B cell (primary cell): ENCODE data around the gene ABCD1. TPM values are rescaled to one million over a fixed set of nuclear protein-coding genes. Genes with fewer than 3 reads are reported as not detected.

ENCODE experiments used
- ATAC-seq: fragments of 200-7000 bp; cut with Tn5 transposase; one replicate; pipeline ENCODE4 v1.10.0; 2021; ENCODE audit warnings: low read depth, mild to moderate bottlenecking, moderate number of reproducible peaks, moderate library complexity
- CTCF ChIA-PET: fragments of 350-600 bp; sonication (Branson Sonifier 250); formaldehyde crosslinking; loops from one replicate; lab custom pipeline; 2021; ENCODE audit warnings: antibody characterized with exemption, inconsistent platforms; lab: Charles Lee
- POLR2A ChIA-PET: fragments of 350-600 bp; sonication (Branson Sonifier 250); formaldehyde crosslinking; loops from one replicate; lab custom pipeline; 2021; ENCODE audit warnings: antibody characterized with exemption; lab: Charles Lee
- DNase-seq: peaks from one replicate; pipeline ENCODE4 v3.0.0; 2013
- H2AFZ ChIP-seq: 2 replicates; pipeline ENCODE4 v1.6.1; 2012; ENCODE audit warnings: mild to moderate bottlenecking, low read depth, low read length; ENCODE audit not compliant: insufficient read depth, poor library complexity, severe bottlenecking
- H3K27ac ChIP-seq, 2 donors: 1 replicate in 1 of 2; 2 replicates in 1 of 2; pipeline ENCODE4 v1.5.1; 2012 to 2013; ENCODE audit warnings: low read length in 2 of 2, mild to moderate bottlenecking in 2 of 2, moderate library complexity in 1 of 2
- H3K27me3 ChIP-seq, 4 experiments: fragments of 200-600 bp in 1 of 4; sonication (generic) in 1 of 4; replicated peaks in 1 of 4; 1 replicate in 2 of 4; 2 replicates in 2 of 4; pipeline versions ENCODE4 v1.6.1 to v1.7.0; 2013 to 2016; ENCODE audit warnings: low read length in 3 of 4, mild to moderate bottlenecking in 2 of 4, mixed read lengths in 1 of 4, moderate library complexity in 1 of 4; ENCODE audit not compliant: insufficient read depth in 4 of 4, control insufficient read depth in 3 of 4; ENCODE audit errors: control extremely low read depth in 1 of 4
- H3K36me3 ChIP-seq, 2 experiments: replicated peaks in 1 of 2; 1 replicate in 1 of 2; 2 replicates in 1 of 2; pipeline versions ENCODE4 v1.6.1 to v1.7.1; 2013; ENCODE audit warnings: low read length in 1 of 2; ENCODE audit not compliant: insufficient read depth in 2 of 2, control insufficient read depth in 1 of 2; ENCODE audit errors: control extremely low read depth in 1 of 2, extremely low read depth in 1 of 2
- H3K4me1 ChIP-seq, 2 donors: fragments of 200-600 bp in 1 of 2; sonication (generic) in 1 of 2; 1 replicate in 1 of 2; 2 replicates in 1 of 2; pipeline versions ENCODE4 v1.5.1 to v1.6.1; 2013 to 2017; ENCODE audit warnings: low read length in 2 of 2; ENCODE audit not compliant: control insufficient read depth in 2 of 2, insufficient read depth in 2 of 2
- H3K4me2 ChIP-seq: replicated peaks from 2 replicates; pipeline ENCODE3; 2012; ENCODE audit warnings: mild to moderate bottlenecking, low read depth, low read length; ENCODE audit not compliant: poor library complexity, severe bottlenecking
- H3K4me3 ChIP-seq, 5 experiments: fragments of 200-600 bp in 1 of 5; sonication (generic) in 1 of 5; 1 replicate in 3 of 5; 2 replicates in 2 of 5; pipeline versions ENCODE4 v1.5.1 to v1.7.0; 2011 to 2016; ENCODE audit warnings: low read length in 4 of 5, mild to moderate bottlenecking in 4 of 5, low read depth in 2 of 5, control low read depth in 1 of 5, moderate library complexity in 1 of 5; ENCODE audit not compliant: insufficient read depth in 1 of 5; ENCODE audit errors: control extremely low read depth in 1 of 5, extremely low read depth in 1 of 5
- H3K79me2 ChIP-seq: fragments of 200-600 bp; sonication (generic); one replicate; pipeline ENCODE4 v1.6.0; 2016; ENCODE audit warnings: low read length; ENCODE audit not compliant: control insufficient read depth, insufficient read depth
- H3K9ac ChIP-seq: fragments of 200-600 bp; sonication (generic); 2 replicates; pipeline ENCODE4 v1.6.1; 2017; ENCODE audit warnings: mild to moderate bottlenecking, low read length, moderate library complexity
- H3K9me3 ChIP-seq, 3 donors: one replicate each; pipeline versions ENCODE4 v1.6.1 to v1.7.1; 2013; ENCODE audit warnings: low read length in 2 of 3; ENCODE audit not compliant: control insufficient read depth in 2 of 3, insufficient read depth in 1 of 3; ENCODE audit errors: control extremely low read depth in 1 of 3
- H4K20me1 ChIP-seq: 2 replicates; pipeline ENCODE4 v1.6.0; 2012; ENCODE audit warnings: mild to moderate bottlenecking, low read length; ENCODE audit not compliant: insufficient read depth, control insufficient read depth, poor library complexity, severe bottlenecking
- H3K27ac Mint-ChIP-seq: one replicate; pipeline ENCODE4 v1.8.0; 2021; ENCODE audit warnings: mixed read lengths
- H3K27me3 Mint-ChIP-seq: one replicate; pipeline ENCODE4 v1.8.0; 2021; ENCODE audit warnings: mixed read lengths
- H3K4me1 Mint-ChIP-seq: one replicate; pipeline ENCODE4 v1.8.0; 2021; ENCODE audit warnings: mixed read lengths
- H3K4me3 Mint-ChIP-seq: one replicate; pipeline ENCODE4 v1.8.0; 2021; ENCODE audit warnings: mixed read lengths
- H3K9me3 Mint-ChIP-seq: one replicate; pipeline ENCODE4 v1.8.0; 2022; ENCODE audit warnings: mixed read lengths; ENCODE audit not compliant: insufficient read depth
- CTCF ChIP-seq: fragments of 200-600 bp; IDR thresholded peaks from one replicate; pipeline ENCODE4 v1.8.0; 2022; ENCODE audit warnings: antibody characterized with exemption, mild to moderate bottlenecking
- EZH2 ChIP-seq: IDR thresholded peaks from 2 replicates; pipeline ENCODE4 v1.6.1; 2012; ENCODE audit warnings: borderline replicate concordance, low read depth, mild to moderate bottlenecking, moderate library complexity, low read length; ENCODE audit not compliant: insufficient read depth, poor library complexity, severe bottlenecking
- WGBS: methylation state at CpG from one replicate; pipeline ENCODE4 v1.1.5; 2013; ENCODE audit warnings: missing lambda C conversion rate; ENCODE audit not compliant: insufficient coverage; 5-methylcytosine and 5-hydroxymethylcytosine counted together
- intact Hi-C: fragments of 100-400 bp; cut with micrococcal nuclease; formaldehyde crosslinking; loops from one replicate; pipeline ENCODE4 v1.10.0; 2022
- polyA plus RNA-seq: library from polyadenylated mRNA; depleted of rRNA; stranded (reverse); fragments of >200 nt; gene quantifications from 2 replicates; pipeline ENCODE4 v1.2.3, GENCODE V29; 2012
- total RNA-seq, 2 donors: library from RNA; stranded (reverse); fragments of 120-200 nt in 1 of 2; gene quantifications; 1 replicate in 1 of 2; 2 replicates in 1 of 2; pipeline versions ENCODE4 v1.2.3 to v1.2.4, GENCODE V29; 2013 to 2022

Gene ABCD1
- total and polyA plus RNA-seq, 2 donors (not counting 1 experiment from before 2014, with no cell fraction given) = 9.7 to 12.2 TPM

GRCh38 chrX:153768311-153769157 lies 43.9 kb downstream of the ABCD1 start:
- TF ChIP-seq EZH2 (no peak), CTCF (no peak)
- ChIA-PET POLR2A (no interaction called here), CTCF (interaction anchor here (0.6 kb wide), 1 partner anchor 13 kb away, joined by 3 read pairs; no protein-coding TSS in a partner anchor)
- H3K27me3 Mint-ChIP-seq = no peaks in the 10 kb centered on the region
- 78% methylated on average over 13 of the region's 22 CpGs for WGBS
- Histone ChIP-seq H2AFZ (no peak overlapping the region), H3K27me3 (no peaks in the 10 kb centered on the region), H3K4me1 (peaks cover 0 to 18% of the 10 kb centered on the region in 2 donors), H3K27ac (no peak overlapping the region), H3K79me2 (no peaks in the 10 kb centered on the region), H3K4me3 (no peak overlapping the region), H3K36me3 (no peaks in the 10 kb centered on the region), H3K4me2 (no peak overlapping the region), H3K9ac (no peak overlapping the region), H3K9me3 (no peaks in the 10 kb centered on the region), H4K20me1 (no peaks in the 10 kb centered on the region)
- no peak for DNase-seq
- H3K27ac Mint-ChIP-seq = no peak overlapping the region
- intact Hi-C loops = no loop called here
- ATAC-seq = no peak
- H3K4me3 Mint-ChIP-seq = no peak overlapping the region
- no peaks in the 10 kb centered on the region for H3K9me3 Mint-ChIP-seq
- peaks cover 14% of the 10 kb centered on the region for H3K4me1 Mint-ChIP-seq
